OCI-LY7 (cell line): ENCODE results near the gene BPIFB4.

Source experiments
- CTCF ChIP-seq: fragments of 200-600 bp; sonication (generic); conservative IDR thresholded peaks from 2 replicates; pipeline ENCODE4 v1.5.1; 2014; ENCODE audit warnings: mild to moderate bottlenecking, antibody characterized with exemption, low read length, moderate library complexity, mixed read lengths
- EZH2phosphoT487 ChIP-seq: fragments of 200-600 bp; sonication (generic); IDR thresholded peaks from 2 replicates; pipeline ENCODE4 v1.6.1; 2018; ENCODE audit warnings: low read depth, borderline replicate concordance, mild to moderate bottlenecking, mixed run types, antibody characterized with exemption, low read length, moderate library complexity, mixed read lengths

GRCh38 chr20:33034115-33034514 lies 45.3 kb upstream of the BPIFB4 start:
- no peak for TF ChIP-seq CTCF
- TF ChIP-seq EZH2phosphoT487: no peak
